MCF 10A (cell line): ENCODE results near the gene TRIM67. TPM values are rescaled to one million over a fixed set of nuclear protein-coding genes. Genes with fewer than 3 reads are reported as not detected.

Experiments used
- BruUV-seq: library from RNA; stranded (reverse); fragments of 400-500 nt; replicated peaks from 2 replicates; lab custom pipeline; 2021; lab: Mats Ljungman, UMichigan
- CTCF ChIA-PET: fragments of 300-600 bp; sonication (Branson Sonifier 250); formaldehyde crosslinking; extraction: SDS; loops from one replicate; lab custom pipeline; 2021; ENCODE audit warnings: antibody characterized with exemption, inconsistent platforms; lab: Yijun Ruan, JAX
- POLR2A ChIA-PET: fragments of 300-600, 350-650 bp; sonication (Branson Sonifier 250); formaldehyde crosslinking; extraction: SDS; loops from one replicate; lab custom pipeline; 2020; ENCODE audit warnings: antibody characterized with exemption, inconsistent platforms; lab: Yijun Ruan, JAX
- DNase-seq: peaks from one replicate; pipeline ENCODE4 v3.0.0-alpha.2; 2018; ENCODE audit not compliant: unreplicated experiment
- H3K27ac Mint-ChIP-seq: one replicate; pipeline ENCODE4 v1.8.0; 2022; ENCODE audit warnings: mild to moderate bottlenecking, low read depth, mixed read lengths; ENCODE audit not compliant: unreplicated experiment
- H3K27me3 Mint-ChIP-seq: one replicate; pipeline ENCODE4 v1.8.0; 2022; ENCODE audit warnings: mixed read lengths; ENCODE audit not compliant: insufficient read depth, unreplicated experiment
- H3K36me3 Mint-ChIP-seq: one replicate; pipeline ENCODE4 v1.8.0; 2022; ENCODE audit warnings: mild to moderate bottlenecking, moderate library complexity, mixed read lengths; ENCODE audit not compliant: insufficient read depth, unreplicated experiment
- H3K4me1 Mint-ChIP-seq: one replicate; pipeline ENCODE4 v1.8.0; 2022; ENCODE audit warnings: mixed read lengths; ENCODE audit not compliant: insufficient read depth, unreplicated experiment
- H3K4me3 Mint-ChIP-seq: one replicate; pipeline ENCODE4 v1.8.0; 2022; ENCODE audit warnings: mild to moderate bottlenecking, moderate library complexity, mixed read lengths; ENCODE audit not compliant: unreplicated experiment
- H3K9me3 Mint-ChIP-seq: one replicate; pipeline ENCODE4 v1.8.0; 2022; ENCODE audit warnings: mixed read lengths; ENCODE audit not compliant: unreplicated experiment
- intact Hi-C: fragments of 100-400 bp; cut with micrococcal nuclease; formaldehyde crosslinking; loops from 2 replicates; pipeline ENCODE4 v1.14.1; 2022
- total RNA-seq: library from RNA; stranded (reverse); gene quantifications from 2 replicates; pipeline ENCODE4 v1.2.3, GENCODE V29; 2022
- TF ChIP-seq, protein P1 (sequence below): fragments of 200-600 bp; IDR thresholded peaks from one replicate; pipeline ENCODE4 v1.8.0; 2022; ENCODE audit warnings: antibody characterized with exemption, mild to moderate bottlenecking; ENCODE audit not compliant: unreplicated experiment

Gene TRIM67
- total RNA-seq, 1 experiment from 2014 or later: not detected

DNA sequence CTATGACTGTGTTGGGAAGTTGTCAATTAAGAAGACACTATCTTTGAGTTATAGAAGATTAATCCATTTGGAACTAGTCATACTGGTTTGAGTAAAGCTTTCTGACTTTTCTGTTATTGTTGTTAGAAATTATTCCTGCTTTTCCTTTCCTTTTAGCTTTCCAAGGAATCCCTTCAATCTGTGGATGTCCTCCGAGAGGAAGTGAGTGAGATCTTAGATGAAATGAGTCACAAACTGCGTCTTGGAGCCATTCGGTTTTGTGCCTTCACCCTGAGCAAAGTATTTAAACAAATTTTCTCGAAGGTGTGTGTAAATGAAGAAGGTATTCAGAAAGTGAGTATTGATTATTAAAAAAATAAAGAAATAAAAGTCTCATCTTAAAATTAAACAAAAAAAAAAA lies 98.5 kb downstream of the TRIM67 start:
- Mint-ChIP-seq H3K27me3 (no peaks in the 10 kb centered on the region), H3K27ac (no peak overlapping the region), H3K4me1 (no peaks in the 10 kb centered on the region), H3K36me3 (peaks cover 79% of the 10 kb centered on the region), H3K4me3 (no peak overlapping the region), H3K9me3 (peaks cover 27% of the 10 kb centered on the region)
- no TSS peak for BruUV-seq
- ChIA-PET CTCF (interaction anchor here (0.6 to 1.6 kb wide), 6 partner anchors 10 to 1685 kb away, joined by 3 to 4 read pairs (median 3); no protein-coding TSS in a partner anchor), POLR2A (interaction anchor here (0.6 to 3.8 kb wide), 4 partner anchors 11 to 269 kb away, joined by 4 to 16 read pairs (median 6); no protein-coding TSS in a partner anchor)
- intact Hi-C loops: no loop called here
- TF ChIP-seq, protein P1, sequence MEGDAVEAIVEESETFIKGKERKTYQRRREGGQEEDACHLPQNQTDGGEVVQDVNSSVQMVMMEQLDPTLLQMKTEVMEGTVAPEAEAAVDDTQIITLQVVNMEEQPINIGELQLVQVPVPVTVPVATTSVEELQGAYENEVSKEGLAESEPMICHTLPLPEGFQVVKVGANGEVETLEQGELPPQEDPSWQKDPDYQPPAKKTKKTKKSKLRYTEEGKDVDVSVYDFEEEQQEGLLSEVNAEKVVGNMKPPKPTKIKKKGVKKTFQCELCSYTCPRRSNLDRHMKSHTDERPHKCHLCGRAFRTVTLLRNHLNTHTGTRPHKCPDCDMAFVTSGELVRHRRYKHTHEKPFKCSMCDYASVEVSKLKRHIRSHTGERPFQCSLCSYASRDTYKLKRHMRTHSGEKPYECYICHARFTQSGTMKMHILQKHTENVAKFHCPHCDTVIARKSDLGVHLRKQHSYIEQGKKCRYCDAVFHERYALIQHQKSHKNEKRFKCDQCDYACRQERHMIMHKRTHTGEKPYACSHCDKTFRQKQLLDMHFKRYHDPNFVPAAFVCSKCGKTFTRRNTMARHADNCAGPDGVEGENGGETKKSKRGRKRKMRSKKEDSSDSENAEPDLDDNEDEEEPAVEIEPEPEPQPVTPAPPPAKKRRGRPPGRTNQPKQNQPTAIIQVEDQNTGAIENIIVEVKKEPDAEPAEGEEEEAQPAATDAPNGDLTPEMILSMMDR: no peak
- no peak for DNase-seq

DNA sequence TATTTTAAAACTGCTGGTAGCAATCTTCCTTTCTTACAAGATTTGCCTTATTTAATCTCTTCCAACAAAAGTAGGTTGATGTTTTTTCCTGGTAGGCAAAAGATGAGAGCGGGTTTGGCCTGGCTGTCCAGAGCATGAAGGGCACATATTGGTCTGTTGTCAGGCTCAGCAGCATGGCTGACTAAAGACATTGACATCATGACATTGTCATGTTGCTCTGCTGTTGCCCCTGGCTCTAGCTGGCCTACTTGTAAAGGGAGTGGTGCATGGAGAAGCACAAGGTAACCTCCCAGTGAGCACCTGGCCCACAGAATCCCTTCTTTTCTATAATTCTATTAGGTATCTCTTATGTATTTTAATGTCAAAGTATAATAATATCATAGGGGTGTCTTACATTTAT lies 102.8 kb downstream of the TRIM67 start:
- Mint-ChIP-seq H3K9me3 (no peaks in the 10 kb centered on the region), H3K27me3 (no peaks in the 10 kb centered on the region), H3K4me3 (no peak overlapping the region), H3K27ac (no peak overlapping the region), H3K36me3 (peaks cover 85% of the 10 kb centered on the region), H3K4me1 (no peaks in the 10 kb centered on the region)
- POLR2A ChIA-PET: interaction anchor here (1.0 to 2.1 kb wide), 4 partner anchors 12 to 73 kb away, joined by 3 to 13 read pairs (median 3); partner anchors contain the start of genes EXOC8 and SPRTN
- BruUV-seq: no TSS peak
- DNase-seq: no peak
- TF ChIP-seq, protein P1: no peak
- intact Hi-C loops: no loop called here
- CTCF ChIA-PET: interaction anchor here (0.6 kb wide), 1 partner anchor 12 kb away, joined by 3 read pairs; no protein-coding TSS in a partner anchor

DNA sequence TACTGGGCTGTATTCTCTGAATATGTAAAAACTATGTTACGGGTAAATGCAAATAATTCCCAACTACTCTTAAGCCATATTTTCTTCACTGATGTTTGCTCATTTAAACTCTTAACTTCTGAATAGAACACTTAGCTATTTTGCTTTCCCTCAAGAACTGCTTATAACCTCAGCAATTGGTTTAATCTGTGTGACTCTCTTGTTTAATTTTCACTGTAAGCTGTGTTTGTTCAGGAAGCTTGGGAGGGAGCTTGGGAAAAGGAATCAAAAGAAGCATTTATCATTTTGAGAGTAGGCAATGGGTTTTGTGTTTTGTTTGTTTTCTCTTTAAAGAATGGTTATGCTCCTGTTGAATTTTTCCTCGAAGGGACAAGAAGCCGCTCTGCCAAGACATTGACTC lies 103.5 kb downstream of the TRIM67 start:
- Mint-ChIP-seq H3K9me3 (no peaks in the 10 kb centered on the region), H3K4me3 (no peak overlapping the region), H3K27me3 (no peaks in the 10 kb centered on the region), H3K36me3 (peaks cover 85% of the 10 kb centered on the region), H3K4me1 (no peaks in the 10 kb centered on the region), H3K27ac (no peak overlapping the region)
- ChIA-PET POLR2A (interaction anchor here (1.0 to 2.1 kb wide), 5 partner anchors 12 to 26 kb away, joined by 3 to 13 read pairs (median 3); no protein-coding TSS in a partner anchor), CTCF (interaction anchor here (0.5 to 1.7 kb wide), 4 partner anchors 13 to 600 kb away, joined by 3 to 4 read pairs (median 3); no protein-coding TSS in a partner anchor)
- no TSS peak for BruUV-seq
- intact Hi-C loops: no loop called here
- TF ChIP-seq, protein P1: no peak
- DNase-seq: no peak

DNA sequence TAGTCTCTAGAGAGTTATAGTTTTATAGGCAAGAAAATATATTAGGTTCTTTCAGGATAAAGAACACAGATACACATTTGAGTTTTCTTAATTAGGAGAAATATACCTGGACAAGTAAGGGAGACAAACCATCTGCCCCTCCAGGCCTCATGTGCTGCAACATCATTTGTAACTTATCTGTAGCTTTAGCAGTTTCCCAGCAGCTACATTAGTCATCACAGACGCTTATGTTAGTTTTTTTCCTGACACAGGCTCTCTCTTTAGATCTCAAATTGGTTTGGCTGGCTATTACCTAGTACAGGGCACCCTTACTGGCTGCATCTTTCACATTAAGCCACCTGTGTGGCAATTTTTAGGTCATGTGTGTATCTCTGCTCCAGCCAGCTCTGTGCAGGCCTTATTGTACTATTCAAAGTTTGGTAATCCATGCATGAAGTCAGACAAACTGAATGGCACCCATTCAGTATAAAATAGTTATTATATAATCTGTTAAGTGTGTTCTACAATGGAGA lies 105.0 kb downstream of the TRIM67 start:
- Mint-ChIP-seq H3K27ac (no peak overlapping the region), H3K27me3 (no peaks in the 10 kb centered on the region), H3K9me3 (no peaks in the 10 kb centered on the region), H3K4me3 (no peak overlapping the region), H3K4me1 (no peaks in the 10 kb centered on the region), H3K36me3 (peaks cover 84% of the 10 kb centered on the region)
- POLR2A ChIA-PET: interaction anchor here (0.7 to 2.1 kb wide), 5 partner anchors 10 to 71 kb away, joined by 3 to 13 read pairs (median 4); partner anchors contain the start of genes EXOC8 and SPRTN
- intact Hi-C loops: no loop called here
- TF ChIP-seq, protein P1: no peak
- no TSS peak for BruUV-seq
- no peak for DNase-seq
- CTCF ChIA-PET: interaction anchor here (0.5 to 1.7 kb wide), 4 partner anchors 27 to 323 kb away, joined by 3 to 4 read pairs (median 3); no protein-coding TSS in a partner anchor
